ENCODE measurements around the gene PCDH18. TPM values are rescaled to one million over a fixed set of nuclear protein-coding genes. Genes with fewer than 3 reads are reported as not detected.
"Not testable (repeated sequence)": the region's sequence is repeated elsewhere in the genome, so short reads cannot be mapped to it uniquely, and the experiment has no call there.

The PCDH18 gene
- total RNA-seq, 4 donors from 2014 or later, result 6.3 to 46.2 (median 11.1) TPM

DNA sequence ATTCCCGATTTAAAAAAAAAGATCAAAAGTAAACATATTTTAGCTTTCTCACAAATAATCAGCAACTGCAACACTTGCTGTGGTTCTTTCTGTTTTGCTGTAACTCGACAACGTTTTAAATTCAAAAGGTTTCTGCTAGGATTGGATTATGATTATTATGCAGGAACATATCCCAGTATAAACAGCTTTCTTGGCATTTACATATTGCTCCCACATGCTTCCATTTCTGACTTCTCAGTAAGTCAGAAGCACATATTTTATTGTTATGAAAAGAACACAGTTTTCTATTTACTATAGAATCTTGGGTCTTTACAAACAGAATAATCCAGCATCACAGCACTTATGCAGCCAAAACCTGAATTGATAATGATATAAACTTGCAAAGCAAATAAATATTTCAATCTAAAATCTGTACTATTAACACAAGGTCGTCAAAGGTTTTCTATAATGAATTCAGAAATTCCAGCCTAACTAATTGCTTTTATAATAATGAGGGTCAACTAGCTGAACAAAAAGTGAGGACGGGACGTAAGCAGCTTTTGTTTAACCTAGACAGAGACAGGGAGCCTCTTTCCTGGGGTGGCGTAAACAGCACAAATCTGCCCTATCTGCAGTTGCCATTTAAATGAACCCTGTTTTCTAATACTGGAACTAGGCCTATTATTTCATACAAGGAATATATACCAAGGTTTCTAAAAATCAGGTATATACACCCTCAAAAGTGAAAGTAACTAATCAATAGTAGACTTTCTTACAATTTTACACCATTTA lies 9.8 kb upstream of the PCDH18 start:
- Histone ChIP-seq H3K4me3 (peak overlapping the region in 1 of 4 donors; percentile 22), H3K9me3 (no peaks in the 10 kb centered on the region), H3K27me3 (no peaks in the 10 kb centered on the region), H3K27ac (peak overlapping the region in 1 of 4 donors; percentile 40), H3K4me1 (no peaks in the 10 kb centered on the region), H3K36me3 (no peaks in the 10 kb centered on the region)
- no peak for TF ChIP-seq POLR2A (IDR thresholded peaks at IDR 0.05)
- no peak for DNase-seq

DNA sequence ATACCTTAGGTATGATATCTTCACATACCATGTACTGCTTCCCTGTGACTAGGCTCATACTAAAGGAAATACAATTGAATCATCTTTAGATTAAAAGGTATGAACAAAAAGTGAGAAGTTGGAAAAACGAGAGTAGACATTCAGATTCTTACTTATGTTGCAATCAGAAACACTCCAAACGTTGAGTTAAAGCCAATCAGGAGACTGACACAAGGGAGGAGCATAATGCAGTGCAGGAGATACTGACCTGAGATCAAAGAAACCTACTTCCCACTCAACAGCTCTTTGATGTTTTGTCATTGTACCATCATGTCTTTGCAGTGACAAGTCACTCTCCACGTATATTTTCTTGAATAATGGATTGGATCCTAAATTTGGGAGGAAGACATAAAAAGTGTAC lies 8.9 kb upstream of the PCDH18 start:
- H3K27ac ChIP-seq, result peak overlapping the region in 2 of 4 donors; percentile 2 to 20
- no peaks in the 10 kb centered on the region for H3K4me1 ChIP-seq
- H3K27me3 ChIP-seq, result no peaks in the 10 kb centered on the region
- H3K4me3 ChIP-seq, result no peak overlapping the region
- H3K36me3 ChIP-seq, result no peaks in the 10 kb centered on the region
- DNase-seq, result no peak
- TF ChIP-seq CTCF (IDR thresholded peaks at IDR 0.05) (no peak), POLR2A (IDR thresholded peaks at IDR 0.05) (no peak)
- no peaks in the 10 kb centered on the region for H3K9me3 ChIP-seq

DNA sequence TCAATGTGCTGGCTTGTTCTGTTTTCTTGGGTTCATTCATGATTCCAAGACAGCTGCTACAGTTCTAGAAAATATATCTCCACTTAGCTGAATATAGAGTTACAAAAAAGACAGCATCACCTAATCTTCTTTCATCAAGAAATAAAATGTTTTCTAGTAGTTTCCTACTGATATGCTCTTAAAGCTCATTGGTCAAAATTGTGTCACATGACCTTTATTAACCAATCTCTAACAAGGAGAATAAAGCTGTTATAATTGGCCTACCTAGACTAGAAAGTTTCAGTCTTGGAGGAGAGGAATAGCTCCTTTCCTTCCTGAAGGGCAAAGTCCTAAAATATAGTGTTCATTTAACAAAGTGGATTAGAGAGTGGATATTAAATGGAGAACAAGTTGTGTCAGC lies 8.1 kb upstream of the PCDH18 start:
- Histone ChIP-seq H3K27me3 (no peaks in the 10 kb centered on the region), H3K4me3 (no peak overlapping the region), H3K27ac (no peak overlapping the region), H3K9me3 (no peaks in the 10 kb centered on the region), H3K36me3 (no peaks in the 10 kb centered on the region), H3K4me1 (no peaks in the 10 kb centered on the region)
- no peak for DNase-seq
- no peak for TF ChIP-seq CTCF (IDR thresholded peaks at IDR 0.05)
- TF ChIP-seq POLR2A (IDR thresholded peaks at IDR 0.05), result no peak

DNA sequence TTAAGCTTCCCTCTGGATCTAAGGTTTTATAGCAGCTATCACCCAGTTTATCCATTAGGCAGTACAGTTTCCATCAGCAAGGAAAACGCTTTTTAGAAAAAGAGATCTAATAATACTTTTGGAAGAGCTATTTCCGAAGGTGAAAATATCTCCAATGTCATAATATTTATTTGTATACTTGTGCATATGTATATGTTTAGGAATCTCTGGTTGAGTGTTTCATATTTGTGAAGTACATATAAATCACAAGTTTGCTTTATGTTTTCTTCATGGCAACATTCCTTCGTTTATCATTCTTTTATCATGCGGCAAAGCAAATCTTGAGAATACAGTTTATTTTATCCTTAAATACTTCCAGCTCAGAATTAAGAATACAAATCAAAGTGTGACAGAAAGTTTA lies 6.2 kb upstream of the PCDH18 start:
- no peak overlapping the region for H3K4me3 ChIP-seq
- H3K27ac ChIP-seq, result no peak overlapping the region
- H3K27me3 ChIP-seq, result no peaks in the 10 kb centered on the region
- no peaks in the 10 kb centered on the region for H3K36me3 ChIP-seq
- no peaks in the 10 kb centered on the region for H3K9me3 ChIP-seq
- TF ChIP-seq POLR2A (IDR thresholded peaks at IDR 0.05), result no peak
- TF ChIP-seq CTCF (IDR thresholded peaks at IDR 0.05), result no peak
- no peaks in the 10 kb centered on the region for H3K4me1 ChIP-seq
- no peak for DNase-seq

GRCh38 chr4:137537807-137538206 lies 5.5 kb upstream of the PCDH18 start:
- not testable (repeated sequence) for H3K4me1 ChIP-seq, DNase-seq, H3K9me3 ChIP-seq, H3K27me3 ChIP-seq, H3K36me3 ChIP-seq, H3K4me3 ChIP-seq, H3K27ac ChIP-seq

DNA sequence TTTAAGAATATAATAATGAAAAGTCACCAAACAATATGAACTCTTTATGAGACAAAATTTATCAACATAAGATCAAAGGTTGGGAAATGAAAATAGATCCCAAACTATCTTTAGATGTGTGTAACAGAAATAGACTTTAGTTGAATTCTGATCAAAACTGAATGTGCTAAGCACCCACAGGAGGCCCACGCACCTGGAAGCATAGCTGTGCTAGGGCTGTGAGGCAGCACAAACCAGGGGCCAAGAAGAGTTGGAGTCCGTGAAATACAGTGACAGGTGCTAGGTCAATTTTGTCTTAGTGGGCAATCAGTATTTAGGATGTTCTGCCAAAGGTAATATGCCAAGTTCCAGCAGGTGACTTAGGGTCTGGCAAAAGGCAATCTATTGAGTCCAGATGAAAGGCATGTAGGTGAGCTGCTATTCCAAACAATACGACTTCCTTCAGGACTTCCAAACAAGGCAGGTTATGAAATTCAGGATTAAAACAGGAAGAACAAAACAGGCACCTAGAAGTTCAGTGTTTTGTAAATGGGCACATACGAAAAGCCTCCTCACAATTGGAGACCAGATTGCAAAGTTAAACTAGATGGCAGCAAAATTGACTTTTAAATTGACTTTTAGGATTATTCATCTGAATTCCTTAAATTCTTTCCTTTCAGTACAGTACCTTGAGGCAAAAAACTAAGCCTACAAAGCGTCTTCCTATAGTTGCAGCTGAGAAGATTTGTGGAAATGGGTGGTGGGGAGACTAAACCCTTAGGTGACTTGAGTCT lies 4.7 kb upstream of the PCDH18 start:
- no peaks in the 10 kb centered on the region for H3K36me3 ChIP-seq
- no peak for DNase-seq
- TF ChIP-seq POLR2A (IDR thresholded peaks at IDR 0.05) (no peak), CTCF (IDR thresholded peaks at IDR 0.05) (no peak)
- H3K27me3 ChIP-seq, result no peaks in the 10 kb centered on the region
- H3K4me3 ChIP-seq, result no peak overlapping the region
- no peak overlapping the region for H3K27ac ChIP-seq
- no peaks in the 10 kb centered on the region for H3K4me1 ChIP-seq
- H3K9me3 ChIP-seq, result no peaks in the 10 kb centered on the region
